Renal pelvis (tissue), 4 donors: ENCODE data around the gene ARID3A. TPM values are rescaled to one million over a fixed set of nuclear protein-coding genes. Genes with fewer than 3 reads are reported as not detected.

Experiments
- DNase-seq: peaks from one replicate; pipeline ENCODE4 v3.0.0-alpha.2; 2013
- polyA plus RNA-seq, 3 donors: library from polyadenylated mRNA; unstranded; fragments of 120-200 nt; gene quantifications; one replicate each; pipeline ENCODE4 v1.2.1, GENCODE V29; 2013; ENCODE audit not compliant: insufficient read length in 3 of 3

The ARID3A gene
- polyA plus RNA-seq, 3 donors, result 25.3 to 38.8 (median 31.6) TPM

DNA sequence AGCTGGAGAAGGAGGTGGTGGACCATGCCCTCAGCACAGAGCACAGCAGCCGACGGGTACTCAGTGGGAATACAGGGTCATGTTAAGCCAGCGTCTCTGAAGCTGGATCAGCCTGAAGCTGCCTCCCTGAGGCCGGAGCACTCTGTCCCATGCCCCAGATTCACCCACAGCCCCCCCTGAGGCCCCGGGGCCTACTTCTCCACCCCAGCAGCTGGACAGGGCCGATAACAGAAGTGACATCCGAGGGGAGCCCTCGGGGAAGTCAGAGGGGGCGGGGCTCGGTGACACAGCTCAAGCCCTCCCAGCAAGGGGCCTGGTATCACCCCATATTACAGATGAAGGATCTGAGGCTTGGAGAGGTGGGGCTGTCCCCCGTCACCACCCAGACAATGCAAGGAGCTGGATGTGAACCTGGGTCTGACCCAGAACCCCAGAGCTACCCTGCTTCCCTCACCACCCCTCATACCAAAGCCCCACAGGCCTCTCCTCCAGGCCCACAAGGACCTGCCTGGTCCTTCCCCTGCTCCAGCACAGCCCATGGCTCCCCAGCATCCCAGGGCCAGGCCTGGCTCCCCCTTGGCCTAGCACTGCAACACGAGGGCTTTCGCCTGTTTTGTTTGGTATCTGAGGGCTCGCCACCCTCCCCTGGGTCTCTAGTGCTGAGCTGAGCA lies 18.5 kb upstream of the ARID3A start:
- DNase-seq, result no peak

DNA sequence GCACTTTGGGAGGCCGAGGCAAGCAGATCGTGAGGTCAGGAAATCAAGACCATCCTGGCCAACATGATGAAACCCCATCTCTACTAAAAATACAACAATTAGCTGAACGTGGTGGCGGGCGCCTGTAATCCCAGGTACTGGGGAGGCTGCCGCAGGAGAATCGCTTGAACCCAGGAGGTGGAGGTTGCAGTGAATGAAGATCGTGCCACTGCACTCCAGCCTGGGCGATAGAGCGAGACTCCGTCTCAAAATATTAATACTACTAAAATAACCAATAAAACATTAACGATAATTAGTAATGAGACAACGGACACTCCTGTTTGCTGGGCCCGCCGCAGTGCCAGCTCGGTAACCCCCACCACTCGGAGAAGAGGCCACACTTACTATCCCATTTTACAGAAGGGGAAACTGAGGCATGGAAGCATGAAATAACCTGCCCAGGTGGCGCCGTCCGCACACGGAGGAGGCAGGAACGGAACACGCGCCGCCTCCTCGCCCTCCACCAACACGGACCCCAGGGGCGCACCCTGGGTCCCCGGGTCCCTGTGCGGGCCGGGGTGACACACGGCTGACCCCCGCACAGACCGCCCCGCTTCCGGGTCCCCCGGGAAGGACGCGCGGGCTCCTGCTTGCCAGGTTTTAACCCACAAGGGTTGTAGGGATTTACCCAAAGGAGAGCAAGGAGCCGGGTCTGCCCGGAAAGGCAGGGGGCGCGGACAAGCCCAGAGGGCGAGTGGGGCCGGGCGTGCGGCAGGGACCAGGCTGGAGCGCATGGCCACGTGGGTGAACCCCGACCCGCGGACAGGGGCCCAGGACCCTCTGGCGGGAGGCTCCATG lies 14.4 kb upstream of the ARID3A start:
- DNase-seq, result no peak

DNA sequence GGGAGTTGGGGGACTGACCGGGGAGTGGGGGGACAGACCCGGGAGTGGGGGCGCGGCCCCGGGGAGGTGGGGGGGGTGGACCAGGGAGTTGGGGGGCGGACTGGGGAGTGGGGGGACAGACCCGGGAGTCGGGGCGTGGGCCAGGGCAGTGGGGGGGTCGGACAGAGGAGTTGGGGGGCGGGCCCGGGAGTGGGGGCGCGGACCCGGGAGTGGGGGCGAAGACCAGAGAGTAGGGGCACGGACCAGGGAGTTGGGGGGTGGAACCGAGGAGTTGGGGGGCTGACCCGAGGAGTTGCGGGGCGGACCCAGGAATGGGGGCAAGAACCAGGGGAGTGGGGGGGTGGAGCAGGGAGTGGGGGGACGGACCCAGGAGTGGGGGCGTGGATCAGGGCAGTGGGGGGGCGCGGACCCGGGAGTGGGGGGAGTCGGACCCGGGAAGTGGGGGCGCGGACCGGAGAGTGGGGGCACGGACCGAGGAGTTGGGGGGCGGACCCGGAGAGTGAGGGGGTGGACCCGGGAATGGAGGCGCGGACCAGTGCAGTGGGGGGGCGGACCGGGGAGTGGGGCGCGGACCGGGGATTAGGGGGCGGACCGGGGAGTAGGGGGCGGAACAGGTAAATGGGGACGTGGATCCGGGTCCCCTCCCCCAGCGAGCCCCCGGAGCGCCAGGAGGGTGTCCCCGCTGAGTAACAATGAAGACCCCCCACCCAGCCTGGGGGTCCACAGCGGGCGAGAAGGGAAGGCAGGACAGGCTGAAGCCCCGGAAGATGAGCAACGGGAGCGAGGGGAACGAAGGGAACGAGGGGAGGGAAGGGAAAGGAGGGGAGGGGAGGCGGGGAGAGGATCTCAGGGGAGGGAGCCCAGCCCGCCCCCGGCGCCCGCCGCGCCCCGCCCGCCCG lies 13.4 kb upstream of the ARID3A start:
- no peak for DNase-seq

DNA sequence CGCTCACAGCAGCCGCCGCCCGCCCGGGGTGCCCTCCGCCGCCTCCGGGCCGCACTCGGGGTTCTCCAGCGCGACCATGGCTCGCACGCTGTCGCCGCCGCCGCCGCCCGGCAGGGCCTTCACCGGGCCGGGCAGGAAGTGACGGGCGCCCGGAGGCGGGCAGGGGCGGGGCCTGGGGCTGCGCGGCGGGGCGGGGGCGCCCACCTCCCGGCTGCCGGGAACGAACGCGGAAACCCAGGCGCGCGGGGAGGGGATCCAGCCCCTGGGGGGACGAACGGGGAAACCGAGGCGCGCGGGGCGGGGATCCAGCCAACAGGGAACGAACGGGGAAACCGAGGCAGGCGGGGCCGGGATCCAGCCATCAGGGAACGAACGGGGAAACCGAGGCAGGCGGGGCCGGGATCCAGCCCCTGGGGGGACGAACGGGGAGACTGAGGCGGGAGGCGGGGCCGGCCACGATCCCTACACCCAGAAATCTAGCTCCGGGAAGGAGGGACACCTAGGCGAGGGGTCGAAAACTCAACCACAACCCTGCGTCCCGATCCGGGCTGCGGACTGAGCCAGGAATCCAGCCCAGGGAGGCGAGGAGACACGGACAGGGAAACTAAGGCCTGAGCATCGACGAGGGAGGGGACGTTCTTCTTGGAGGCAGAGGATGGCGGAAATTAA lies 12.6 kb upstream of the ARID3A start, which contains the start of gene R3HDM4:
TSS of gene R3HDM4 (minus strand) at position 140 of the 669 bp plus-strand sequence. CDS start at position 78, 62 bp downstream.
- DNase-seq, result no peak

DNA sequence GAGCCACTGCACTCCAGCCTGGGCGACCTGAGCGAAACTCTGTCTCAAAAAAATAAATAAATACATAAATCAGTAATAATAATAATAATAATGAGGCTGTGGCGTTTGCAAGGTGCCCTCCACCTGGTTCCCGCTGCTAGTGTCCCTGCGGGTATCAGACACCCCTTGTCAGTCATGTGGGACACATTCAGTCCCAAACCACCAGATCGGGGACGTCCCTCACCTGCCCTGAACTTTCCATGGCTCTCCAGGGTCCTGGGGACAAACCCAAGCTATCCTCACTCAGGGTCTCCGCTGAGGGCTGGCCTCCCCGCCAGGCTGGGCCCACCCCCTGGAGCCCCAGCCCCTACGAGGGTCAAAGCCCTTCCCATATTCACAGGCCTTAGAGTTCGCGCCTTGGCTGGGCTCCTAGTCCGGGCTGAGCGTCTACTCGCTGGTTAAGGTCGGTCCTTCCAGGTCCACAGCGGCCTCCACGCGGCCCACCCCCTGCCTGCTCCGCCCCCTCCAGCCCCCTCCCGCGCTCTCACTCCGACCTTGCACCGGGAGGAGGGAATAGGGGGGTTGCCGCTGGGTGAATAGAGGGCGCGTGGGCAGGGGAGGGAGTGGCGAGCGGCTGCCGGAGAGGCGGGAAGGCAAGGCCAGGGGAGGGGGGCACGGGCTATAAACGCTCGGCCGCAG lies 9.1 kb upstream of the ARID3A start:
- DNase-seq, result peak; percentile 76

DNA sequence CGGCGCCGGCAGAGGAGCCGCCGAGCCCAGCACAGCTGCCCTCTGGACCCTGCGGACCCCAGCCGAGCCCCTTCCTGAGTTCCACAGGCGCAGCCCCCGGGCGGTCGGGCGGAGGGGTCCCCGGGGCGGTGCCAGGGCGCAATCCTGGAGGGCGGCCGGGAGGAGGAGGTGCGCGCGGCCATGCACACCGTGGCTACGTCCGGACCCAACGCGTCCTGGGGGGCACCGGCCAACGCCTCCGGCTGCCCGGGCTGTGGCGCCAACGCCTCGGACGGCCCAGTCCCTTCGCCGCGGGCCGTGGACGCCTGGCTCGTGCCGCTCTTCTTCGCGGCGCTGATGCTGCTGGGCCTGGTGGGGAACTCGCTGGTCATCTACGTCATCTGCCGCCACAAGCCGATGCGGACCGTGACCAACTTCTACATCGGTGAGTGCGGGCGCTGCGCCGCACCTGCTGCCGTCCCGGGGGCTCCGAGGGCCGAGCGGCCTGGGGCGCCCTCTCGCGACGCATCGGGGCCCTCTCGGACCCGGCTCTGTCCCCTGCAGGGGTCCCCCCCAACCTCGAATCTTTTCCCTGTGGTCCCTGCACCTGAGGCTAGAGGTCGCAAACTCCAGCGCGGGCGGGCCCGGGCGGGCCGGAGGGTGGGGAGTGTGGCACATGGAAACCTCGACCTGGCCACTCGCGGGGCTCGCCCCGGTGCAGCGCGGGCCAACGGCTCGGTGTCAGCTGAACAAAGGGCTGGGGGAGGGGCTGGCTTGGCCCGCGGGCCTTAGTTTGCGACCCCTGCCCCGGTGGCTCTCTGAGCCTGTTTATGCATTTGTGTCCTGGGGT lies 8.3 kb upstream of the ARID3A start, which contains the start of gene KISS1R:
TSS of gene KISS1R (plus strand) at position 11 of the 829 bp plus-strand sequence. CDS start at position 181, 170 bp downstream.
- peak; percentile 67 for DNase-seq

DNA sequence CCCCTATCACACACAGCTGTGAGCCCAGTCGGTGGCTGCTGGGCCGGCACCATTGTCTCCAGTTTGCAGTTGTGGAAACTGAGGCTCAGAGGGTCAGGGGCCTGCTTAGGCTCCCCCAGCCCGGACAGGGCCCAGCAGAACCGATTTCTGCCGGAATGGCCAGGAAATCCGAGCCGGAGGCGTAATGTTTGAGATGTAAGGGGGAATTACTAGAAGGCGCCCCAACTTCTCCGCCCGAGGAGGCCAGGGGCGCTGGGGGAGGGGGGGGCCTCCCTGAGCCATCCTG lies 7.7 kb upstream of the ARID3A start:
- no peak for DNase-seq

DNA sequence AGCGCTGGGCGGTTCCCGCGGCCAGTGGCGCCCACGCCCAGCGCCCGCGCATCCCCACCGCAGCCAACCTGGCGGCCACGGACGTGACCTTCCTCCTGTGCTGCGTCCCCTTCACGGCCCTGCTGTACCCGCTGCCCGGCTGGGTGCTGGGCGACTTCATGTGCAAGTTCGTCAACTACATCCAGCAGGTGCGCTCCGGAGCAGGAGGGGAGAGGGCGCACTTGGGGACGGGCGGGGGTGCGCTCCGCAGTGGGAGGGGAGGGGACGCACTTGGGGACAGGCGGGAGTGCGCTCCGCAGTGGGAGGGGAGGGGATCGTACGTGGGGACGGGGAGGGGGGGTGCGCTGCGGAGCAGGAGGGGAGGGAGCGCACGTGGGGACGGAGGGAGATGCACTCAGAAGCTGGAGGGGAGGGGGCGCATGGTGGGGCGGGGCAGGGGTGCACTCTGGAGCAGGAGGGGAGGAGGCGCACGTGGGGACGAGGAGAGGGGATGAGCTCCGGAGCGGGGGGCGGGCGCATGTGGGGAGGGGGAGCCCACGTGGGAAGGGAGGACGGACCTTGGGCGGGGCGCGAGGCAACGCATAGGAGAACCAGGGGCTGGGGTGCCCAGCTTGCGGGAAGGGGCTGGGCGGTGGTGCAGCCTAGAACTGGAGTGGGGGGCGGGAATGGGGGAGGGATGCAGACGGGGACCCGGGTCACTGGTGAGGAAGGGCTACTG lies 7.2 kb upstream of the ARID3A start:
- no peak for DNase-seq

DNA sequence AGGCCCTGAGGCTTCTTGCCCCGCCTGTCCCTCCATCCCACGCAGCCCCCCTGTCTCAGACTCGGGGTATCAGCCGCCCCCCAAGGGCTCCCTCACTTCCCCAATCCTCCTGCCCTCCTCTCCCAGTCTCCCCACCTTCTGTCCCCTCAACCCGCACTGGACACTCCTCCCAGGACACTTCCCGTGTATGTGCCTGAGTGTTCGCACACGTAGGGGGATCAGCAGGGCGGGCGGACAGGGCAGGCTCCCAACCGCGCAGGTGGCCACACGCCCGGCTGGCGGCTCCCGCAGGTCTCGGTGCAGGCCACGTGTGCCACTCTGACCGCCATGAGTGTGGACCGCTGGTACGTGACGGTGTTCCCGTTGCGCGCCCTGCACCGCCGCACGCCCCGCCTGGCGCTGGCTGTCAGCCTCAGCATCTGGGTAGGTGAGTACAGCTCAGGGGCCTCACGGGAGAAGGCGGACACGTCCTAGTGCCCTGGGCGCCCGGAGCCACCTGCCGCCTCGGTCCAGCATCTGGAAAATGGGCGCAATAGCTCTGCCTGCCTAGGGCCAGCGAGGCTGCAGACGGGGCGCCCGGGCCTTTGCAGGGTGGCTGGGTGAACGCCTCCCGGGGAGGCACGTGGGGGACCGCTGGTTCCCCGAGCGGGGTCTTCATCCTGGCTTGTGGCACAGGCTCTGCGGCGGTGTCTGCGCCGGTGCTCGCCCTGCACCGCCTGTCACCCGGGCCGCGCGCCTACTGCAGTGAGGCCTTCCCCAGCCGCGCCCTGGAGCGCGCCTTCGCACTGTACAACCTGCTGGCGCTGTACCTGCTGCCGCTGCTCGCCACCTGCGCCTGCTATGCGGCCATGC lies 6.4 kb upstream of the ARID3A start:
- no peak for DNase-seq

DNA sequence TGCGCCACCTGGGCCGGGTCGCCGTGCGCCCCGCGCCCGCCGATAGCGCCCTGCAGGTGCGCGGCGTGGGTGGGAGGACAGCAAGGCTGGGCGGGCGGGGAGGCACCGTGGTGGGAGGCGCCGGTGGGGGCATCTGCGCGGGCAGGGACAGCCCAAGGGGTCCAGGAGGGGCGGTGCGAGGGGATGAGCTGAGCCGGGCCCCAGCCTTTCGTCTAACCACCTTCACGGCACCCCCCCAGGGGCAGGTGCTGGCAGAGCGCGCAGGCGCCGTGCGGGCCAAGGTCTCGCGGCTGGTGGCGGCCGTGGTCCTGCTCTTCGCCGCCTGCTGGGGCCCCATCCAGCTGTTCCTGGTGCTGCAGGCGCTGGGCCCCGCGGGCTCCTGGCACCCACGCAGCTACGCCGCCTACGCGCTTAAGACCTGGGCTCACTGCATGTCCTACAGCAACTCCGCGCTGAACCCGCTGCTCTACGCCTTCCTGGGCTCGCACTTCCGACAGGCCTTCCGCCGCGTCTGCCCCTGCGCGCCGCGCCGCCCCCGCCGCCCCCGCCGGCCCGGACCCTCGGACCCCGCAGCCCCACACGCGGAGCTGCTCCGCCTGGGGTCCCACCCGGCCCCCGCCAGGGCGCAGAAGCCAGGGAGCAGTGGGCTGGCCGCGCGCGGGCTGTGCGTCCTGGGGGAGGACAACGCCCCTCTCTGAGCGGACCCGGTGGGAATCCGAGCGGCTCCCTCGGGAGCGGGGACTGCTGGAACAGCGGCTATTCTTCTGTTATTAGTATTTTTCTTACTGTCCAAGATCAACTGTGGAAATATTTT lies 5.6 kb upstream of the ARID3A start:
- DNase-seq, result no peak

DNA sequence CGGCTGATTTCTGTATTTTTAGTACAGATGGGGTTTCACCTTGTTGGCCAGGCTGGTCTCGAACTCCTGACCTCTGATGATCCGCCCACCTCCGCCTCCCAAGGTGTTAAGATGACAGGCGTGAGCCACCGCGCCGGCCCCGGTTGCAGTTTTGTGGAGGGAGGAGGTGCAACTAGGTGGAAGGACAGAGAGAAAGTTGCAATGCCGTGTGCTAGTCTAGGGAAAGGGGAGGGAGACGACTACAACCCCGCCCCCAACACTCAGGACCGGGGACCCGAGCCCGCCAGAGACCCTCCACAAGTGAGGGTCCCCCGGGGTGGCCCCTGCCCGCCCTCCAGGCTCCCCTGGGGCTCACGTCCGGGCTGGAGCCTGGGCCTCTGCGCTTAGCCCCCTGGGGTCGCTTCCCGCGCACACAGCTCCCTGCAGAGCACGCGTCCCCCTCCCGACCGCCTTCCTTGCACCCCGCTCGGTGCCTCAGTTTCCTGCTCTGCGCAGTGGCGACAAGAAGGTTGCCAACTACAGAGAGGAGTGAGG lies 1.2 kb upstream of the ARID3A start:
- no peak for DNase-seq

DNA sequence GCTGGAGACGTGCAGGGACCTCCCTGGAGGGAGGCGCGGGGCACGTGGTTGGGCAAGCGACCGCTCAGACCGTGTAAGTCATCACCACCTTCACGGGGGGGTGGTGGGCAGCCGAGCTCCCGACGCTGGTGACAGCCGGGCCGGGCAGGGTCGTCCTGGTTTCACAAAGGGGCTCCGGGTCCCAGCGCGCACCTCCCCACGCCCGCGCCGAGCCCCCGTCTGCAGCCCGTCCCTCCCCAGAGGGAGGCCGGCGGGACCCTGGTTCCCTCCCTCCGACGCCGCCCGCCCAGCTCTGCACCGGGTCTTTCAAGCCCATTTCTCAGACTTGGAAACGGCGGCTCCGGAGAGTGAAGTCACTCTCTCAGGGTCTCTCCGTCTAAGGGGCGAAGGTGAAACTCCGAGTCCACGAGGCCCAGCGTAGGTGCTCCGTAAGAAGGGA lies 729 bp upstream of the ARID3A start:
- DNase-seq, result no peak

DNA sequence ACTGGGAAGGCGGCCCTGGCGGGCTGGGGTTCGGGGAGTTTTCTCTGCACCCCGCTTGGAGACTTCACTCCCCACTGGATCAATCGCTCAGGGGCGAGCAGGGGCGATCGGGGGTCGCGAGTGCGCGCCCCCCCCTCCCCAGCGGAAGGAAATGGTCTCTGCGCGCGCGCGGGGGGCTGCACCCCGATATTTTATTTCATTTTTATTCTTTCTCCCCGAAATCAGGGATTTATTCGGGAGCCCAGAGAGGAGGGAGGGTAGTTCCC lies 421 bp downstream of the ARID3A start:
- DNase-seq, result no peak

DNA sequence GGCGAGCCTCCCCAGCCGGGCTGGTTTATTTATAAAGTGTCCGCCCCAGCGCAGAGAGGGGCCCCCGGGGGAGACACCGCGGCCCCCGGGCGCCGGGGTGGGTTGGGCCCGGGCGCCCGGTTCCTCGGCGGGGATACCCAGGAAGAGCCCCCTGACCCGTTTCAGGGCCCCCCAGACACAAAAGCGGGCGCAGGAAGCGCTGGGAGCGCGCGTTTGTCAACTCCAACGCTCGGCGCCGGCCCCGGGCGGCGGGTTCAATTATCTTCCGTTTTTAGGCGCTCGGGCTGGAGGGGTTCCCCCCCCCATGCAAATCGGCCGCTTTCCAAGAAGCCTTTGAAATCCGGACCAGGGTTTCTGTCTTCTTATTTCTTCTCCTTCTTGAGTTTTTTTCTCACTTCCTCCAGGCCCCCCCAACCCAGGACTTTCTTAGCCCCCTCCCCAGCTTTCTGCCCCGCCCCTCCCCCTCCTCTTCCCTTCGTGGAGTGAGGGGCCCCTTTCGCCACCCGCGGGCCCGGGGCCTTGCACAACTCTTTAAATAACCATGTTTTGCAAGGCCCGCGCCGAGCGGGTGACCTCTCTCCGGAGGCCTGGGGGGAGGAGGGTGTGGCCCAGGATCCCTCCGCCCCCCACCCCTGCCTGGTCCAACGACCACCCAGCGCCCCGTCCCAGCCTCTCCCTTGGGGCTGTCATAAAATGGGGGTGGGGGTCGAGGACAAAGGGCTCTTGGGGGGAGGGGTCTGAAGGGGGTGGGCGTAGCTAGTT lies 935 bp downstream of the ARID3A start:
- no peak for DNase-seq

DNA sequence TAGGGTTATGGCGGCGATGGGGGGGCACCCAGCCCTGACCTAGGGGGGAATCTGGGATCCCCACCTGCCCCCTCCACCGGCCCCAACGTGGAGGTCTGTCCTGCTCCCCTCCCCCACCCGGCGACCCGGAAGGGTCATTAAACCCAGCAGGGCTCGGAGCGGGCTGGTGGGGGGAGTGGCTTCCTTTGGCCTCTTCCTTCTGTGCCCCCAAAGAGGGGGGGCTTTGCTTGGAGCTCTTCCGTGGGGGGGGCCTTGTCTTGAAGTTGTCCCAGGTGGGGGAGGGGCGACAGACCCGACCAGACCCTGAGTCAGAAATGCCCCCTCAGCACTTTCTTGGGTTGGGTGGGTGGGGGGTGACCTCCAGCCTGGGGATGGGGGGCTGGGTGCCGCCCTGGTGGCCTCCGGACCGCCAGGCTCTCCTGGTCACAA lies 1.5 kb downstream of the ARID3A start:
- no peak for DNase-seq

DNA sequence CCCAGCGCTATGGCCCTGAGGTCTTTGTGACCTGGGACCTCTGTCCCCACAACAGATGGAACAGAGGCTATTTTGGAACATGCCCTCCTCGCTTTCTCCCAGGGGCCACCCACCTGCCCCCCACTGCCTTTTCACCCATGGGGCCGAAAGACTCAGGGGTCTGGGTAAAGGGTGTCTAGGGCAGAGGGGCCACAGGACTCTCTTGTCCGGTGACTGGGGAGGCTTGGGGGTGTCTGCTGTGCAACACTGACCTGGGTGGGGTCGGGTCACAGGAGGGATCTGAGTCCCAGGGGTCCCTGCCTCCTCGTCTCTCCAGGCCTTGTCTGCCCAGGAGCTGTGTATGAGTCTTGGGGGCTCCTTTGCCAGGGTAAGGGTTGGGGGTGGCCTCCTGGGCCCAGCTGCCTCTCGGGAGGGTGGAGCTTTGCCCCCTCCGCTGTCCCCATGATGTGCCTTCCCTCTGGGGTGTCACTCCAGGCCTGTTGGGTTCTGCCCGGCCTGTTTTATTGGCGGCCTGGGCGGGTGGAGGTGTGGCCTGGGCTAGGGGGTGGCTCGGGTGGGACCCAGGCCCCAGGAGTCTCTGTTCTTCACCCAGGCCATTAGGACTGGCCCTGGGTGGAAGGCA lies 2.1 kb downstream of the ARID3A start:
- DNase-seq, result no peak
